Neural progenitor cell (in vitro differentiated cells): ENCODE data around the gene PBX3.

Experiments
- CTCF ChIP-seq: fragments of 200-600 bp; sonication (generic); IDR thresholded peaks from 2 replicates; pipeline ENCODE4 v1.5.1; 2017; ENCODE audit warnings: antibody characterized with exemption, mild to moderate bottlenecking
- EZH2 ChIP-seq: fragments of 200-600 bp; sonication (generic); IDR thresholded peaks from 2 replicates; pipeline ENCODE4 v1.6.1; 2017; ENCODE audit warnings: antibody characterized with exemption, mild to moderate bottlenecking, moderate library complexity
- EZH2phosphoT487 ChIP-seq: fragments of 200-600 bp; sonication (generic); IDR thresholded peaks from 2 replicates; pipeline ENCODE4 v1.6.1; 2017; ENCODE audit warnings: antibody characterized with exemption

- TF ChIP-seq CTCF (no peak), EZH2 (no peak), EZH2phosphoT487 (no peak)
Measured at GRCh38 chr9:125911861-125912644, 164.9 kb downstream of the PBX3 start.
